HepG2 (cell line): Measurements from ENCODE around the gene NBR1. TPM values are rescaled to one million over a fixed set of nuclear protein-coding genes. Genes with fewer than 3 reads are reported as not detected.

Source experiments
- ATAC-seq: fragments of 200-7000 bp; cut with Tn5 transposase; 3 replicates; pipeline ENCODE4 v1.9.1; 2020; ENCODE audit warnings: mild to moderate bottlenecking, moderate library complexity
- BruUV-seq: library from RNA; stranded (reverse); fragments of 400-500 nt; replicated peaks from 2 replicates; lab custom pipeline; 2021; lab: Mats Ljungman, UMichigan
- CTCF ChIA-PET: fragments of 300-600 bp; formaldehyde crosslinking; extraction: SDS; loops from one replicate; lab custom pipeline; 2021; ENCODE audit warnings: low total read pairs, inconsistent platforms, low intra/inter-chr PET ratio; lab: Yijun Ruan, JAX
- POLR2A ChIA-PET: fragments of 350-600 bp; sonication (Branson Sonifier 250); formaldehyde crosslinking; loops from one replicate; lab custom pipeline; 2020; ENCODE audit warnings: antibody characterized with exemption, inconsistent platforms; lab: Yijun Ruan, JAX
- DNase-seq: peaks from one replicate; pipeline ENCODE4 v3.0.0-alpha.2; 2015; ENCODE audit warnings: low spot score
- FAIRE-seq: peaks from 3 replicates; lab custom pipeline; 2011; peaks lifted over from hg19 to GRCh38; lab: Jason Lieb, UNC
- H2AFZ ChIP-seq: one replicate; pipeline ENCODE4 v1.6.1; 2011; ENCODE audit warnings: low read length, inconsistent platforms
- H3K27ac ChIP-seq: fragments of 300-600 bp; 3 replicates; pipeline ENCODE4 v1.8.0; 2011; ENCODE audit warnings: mixed run types, mild to moderate bottlenecking, mixed read lengths, low read length, inconsistent platforms; ENCODE audit not compliant: insufficient read depth; ENCODE audit errors: extremely low read length
- H3K27me3 ChIP-seq, 2 experiments: fragments of 200-600 bp in 1 of 2; 2 replicates in 1 of 2; 3 replicates in 1 of 2; pipeline versions ENCODE4 v1.6.0 to v1.8.0; 2011; ENCODE audit warnings: low read length in 2 of 2, mild to moderate bottlenecking in 2 of 2, moderate library complexity in 2 of 2, inconsistent platforms in 1 of 2; ENCODE audit not compliant: insufficient read depth in 2 of 2, control insufficient read depth in 1 of 2
- H3K36me3 ChIP-seq, 2 experiments: fragments of 200-600 bp in 1 of 2; replicated peaks in 1 of 2; 2 replicates in 1 of 2; 3 replicates in 1 of 2; pipeline versions ENCODE4 v1.5.1 to v1.8.0; 2011; ENCODE audit warnings: low read length in 2 of 2, inconsistent platforms in 1 of 2; ENCODE audit not compliant: insufficient read depth in 2 of 2, control insufficient read depth in 1 of 2
- H3K4me1 ChIP-seq: 2 replicates; pipeline ENCODE4 v1.5.1; 2012; ENCODE audit warnings: low read length, inconsistent platforms; ENCODE audit not compliant: insufficient read depth
- H3K4me2 ChIP-seq: 2 replicates; pipeline ENCODE4 v1.6.0; 2011; ENCODE audit warnings: low read depth, low read length, inconsistent platforms
- H3K4me3 ChIP-seq, 3 experiments: fragments of 200-600 bp in 1 of 3; sonication (generic), shearing (Covaris generic) in 1 of 3; replicated peaks in 1 of 3; 2 replicates each; pipeline ENCODE4 v1.5.1; 2011 to 2016; ENCODE audit warnings: low read length in 3 of 3, inconsistent platforms in 2 of 3, low read depth in 2 of 3, mild to moderate bottlenecking in 2 of 3, control low read depth in 1 of 3, mixed read lengths in 1 of 3; ENCODE audit not compliant: insufficient read depth in 1 of 3
- H3K79me2 ChIP-seq: one replicate; pipeline ENCODE4 v1.6.1; 2011; ENCODE audit warnings: low read length, inconsistent platforms; ENCODE audit not compliant: insufficient read depth
- H3K9ac ChIP-seq: 2 replicates; pipeline ENCODE4 v1.6.0; 2011; ENCODE audit warnings: mild to moderate bottlenecking, low read depth, low read length, inconsistent platforms; ENCODE audit not compliant: insufficient read depth
- H3K9me3 ChIP-seq: 2 replicates; pipeline ENCODE4 v1.5.1; 2012; ENCODE audit warnings: mild to moderate bottlenecking, low read length
- H4K20me1 ChIP-seq: 2 replicates; pipeline ENCODE4 v1.6.0; 2011; ENCODE audit warnings: inconsistent platforms, mild to moderate bottlenecking, low read length, moderate library complexity; ENCODE audit not compliant: insufficient read depth
- PAF1 ChIP-seq: IDR thresholded peaks from 2 replicates; pipeline ENCODE4 v1.6.1; 2016; ENCODE audit warnings: missing genetic modification reagents, missing compliant biosample characterization
- POLR2A ChIP-seq, 2 experiments: IDR thresholded peaks; 2 replicates each; pipeline ENCODE4 v1.6.1; 2011; ENCODE audit warnings: low read depth in 2 of 2, low read length in 2 of 2, mild to moderate bottlenecking in 1 of 2, moderate library complexity in 1 of 2; ENCODE audit not compliant: insufficient read depth in 1 of 2
- POLR2AphosphoS5 ChIP-seq: IDR thresholded peaks from 2 replicates; pipeline ENCODE4 v1.6.1; 2012; ENCODE audit warnings: low read depth, low read length
- PRMT3 ChIP-seq: sonication (generic); formaldehyde crosslinking; IDR thresholded peaks from 2 replicates; pipeline ENCODE4 v1.8.1; 2022; ENCODE audit warnings: low read depth, mild to moderate bottlenecking, moderate library complexity, missing genetic modification reagents, borderline replicate concordance
- ZBTB49 ChIP-seq: sonication (generic); formaldehyde crosslinking; IDR thresholded peaks from 2 replicates; pipeline ENCODE4 v1.4.0; 2020; ENCODE audit warnings: missing genetic modification reagents, borderline replicate concordance
- ZNF275 ChIP-seq: sonication (generic); formaldehyde crosslinking; IDR thresholded peaks from 2 replicates; pipeline ENCODE4 v1.8.0; 2022; ENCODE audit warnings: missing genetic modification reagents, mild to moderate bottlenecking, inconsistent platforms, borderline replicate concordance
- ZNF276 ChIP-seq: sonication (generic); formaldehyde crosslinking; IDR thresholded peaks from 2 replicates; pipeline ENCODE4 v1.4.0; 2020; ENCODE audit warnings: mild to moderate bottlenecking, low read depth, missing genetic modification reagents
- ZNF501 ChIP-seq: sonication (generic); formaldehyde crosslinking; IDR thresholded peaks from 2 replicates; pipeline ENCODE4 v1.5.1; 2020; ENCODE audit warnings: mild to moderate bottlenecking, moderate library complexity, missing genetic modification reagents
- ZNF772 ChIP-seq: sonication (generic); formaldehyde crosslinking; IDR thresholded peaks from 2 replicates; pipeline ENCODE4 v1.5.0; 2020; ENCODE audit warnings: mild to moderate bottlenecking, missing genetic modification reagents
- WGBS: methylation state at CpG from one replicate; pipeline ENCODE4 v1.1.6; 2017; ENCODE audit warnings: low lambda C conversion rate; 5-methylcytosine and 5-hydroxymethylcytosine counted together
- in situ Hi-C: cut with HindIII; loops from 2 replicates; pipeline ENCODE4 v1.10.0; 2017; ENCODE audit warnings: low pct_unique_long_range_greater_than_20kb; ENCODE audit not compliant: extremely low pct_ligation_motif_present
- intact Hi-C: fragments of 100-400 bp; cut with micrococcal nuclease; formaldehyde crosslinking; loops from one replicate; pipeline ENCODE4 v1.10.0; 2022; ENCODE audit not compliant: unreplicated experiment
- polyA plus RNA-seq, 8 experiments: library from polyadenylated mRNA; depleted of rRNA in 3 of 8; stranded (reverse) in 7 of 8; unstranded in 1 of 8; fragments of >200 nt; fragmentation: Illumina TruSeq in 4 of 8; extraction: Trizol in 4 of 8; gene quantifications; 2 replicates each; pipeline versions ENCODE4 v1.2.1 to v1.2.3, GENCODE V29; 2011 to 2016; ENCODE audit warnings: low read depth in 4 of 8, missing spikeins in 1 of 8, mixed read lengths in 1 of 8; ENCODE audit not compliant: insufficient read depth in 1 of 8
- total RNA-seq, 5 experiments: library from RNA; depleted of rRNA; stranded (reverse); fragments of >200 nt; fragmentation: Illumina TruSeq; extraction: Trizol; gene quantifications; 2 replicates each; pipeline ENCODE4 v1.2.3, GENCODE V29; 2016; ENCODE audit warnings: low read depth in 1 of 5
- TF ChIP-seq, protein P1 (sequence below): sonication (generic); formaldehyde crosslinking; IDR thresholded peaks from 2 replicates; pipeline ENCODE4 v1.5.1; 2020; ENCODE audit warnings: mild to moderate bottlenecking, missing genetic modification reagents, moderate library complexity

Gene NBR1
- total and polyA plus RNA-seq, 2 of the 13 experiments (the other 11 are each of a cell fraction or from before 2014, with no cell fraction given) = 51.7 to 121 TPM

GRCh38 chr17:43219746-43220380, 48.8 kb downstream of the NBR1 start (continued):
- TF ChIP-seq ZNF276 (CRISPR knock-in tag) (no peak), ZNF772 (CRISPR knock-in tag) (no peak)

GRCh38 chr17:43220511-43221125, 49.6 kb downstream of the NBR1 start:
- no TSS peak for BruUV-seq
- 95% methylated on average over 9 of the region's 9 CpGs for WGBS
- H3K4me2 ChIP-seq = no peak overlapping the region
- peaks cover 20 to 52% of the 10 kb centered on the region in 2 experiments for H3K36me3 ChIP-seq
- H3K27ac ChIP-seq = no peak overlapping the region
- intact Hi-C loops = no loop called here
- no peak overlapping the region for H2AFZ ChIP-seq
- H3K9me3 ChIP-seq = no peaks in the 10 kb centered on the region
- H3K79me2 ChIP-seq = no peaks in the 10 kb centered on the region
- no peak for FAIRE-seq
- H3K4me1 ChIP-seq = peaks cover 41% of the 10 kb centered on the region
- no peak overlapping the region for H3K4me3 ChIP-seq
- TF ChIP-seq PAF1 (CRISPR knock-in tag) = 0 out of 2 replicates have a peak, but pooled peaks have one; percentile 46
- TF ChIP-seq ZBTB49 = no peak
- 0 out of 2 replicates have a peak, but pooled peaks have one; percentile 22 for TF ChIP-seq POLR2AphosphoS5
- 0 out of 2 replicates have a peak, but pooled peaks have one; percentile 18 for TF ChIP-seq PRMT3 (CRISPR knock-in tag)
- TF ChIP-seq POLR2A (IDR thresholded peaks at IDR 0.05; ENCODE audit: insufficient read depth in 1 of 2, low read depth in 2 of 2, low read length in 2 of 2) = 0 out of 4 replicates have a peak, but pooled peaks of 1 of the 2 experiments have one; percentile 31
- no peak for TF ChIP-seq ZNF275 (CRISPR knock-in tag)
- 0 out of 2 replicates have a peak, but pooled peaks have one; percentile 17 for TF ChIP-seq ZNF501 (CRISPR knock-in tag)
- TF ChIP-seq, protein P1, sequence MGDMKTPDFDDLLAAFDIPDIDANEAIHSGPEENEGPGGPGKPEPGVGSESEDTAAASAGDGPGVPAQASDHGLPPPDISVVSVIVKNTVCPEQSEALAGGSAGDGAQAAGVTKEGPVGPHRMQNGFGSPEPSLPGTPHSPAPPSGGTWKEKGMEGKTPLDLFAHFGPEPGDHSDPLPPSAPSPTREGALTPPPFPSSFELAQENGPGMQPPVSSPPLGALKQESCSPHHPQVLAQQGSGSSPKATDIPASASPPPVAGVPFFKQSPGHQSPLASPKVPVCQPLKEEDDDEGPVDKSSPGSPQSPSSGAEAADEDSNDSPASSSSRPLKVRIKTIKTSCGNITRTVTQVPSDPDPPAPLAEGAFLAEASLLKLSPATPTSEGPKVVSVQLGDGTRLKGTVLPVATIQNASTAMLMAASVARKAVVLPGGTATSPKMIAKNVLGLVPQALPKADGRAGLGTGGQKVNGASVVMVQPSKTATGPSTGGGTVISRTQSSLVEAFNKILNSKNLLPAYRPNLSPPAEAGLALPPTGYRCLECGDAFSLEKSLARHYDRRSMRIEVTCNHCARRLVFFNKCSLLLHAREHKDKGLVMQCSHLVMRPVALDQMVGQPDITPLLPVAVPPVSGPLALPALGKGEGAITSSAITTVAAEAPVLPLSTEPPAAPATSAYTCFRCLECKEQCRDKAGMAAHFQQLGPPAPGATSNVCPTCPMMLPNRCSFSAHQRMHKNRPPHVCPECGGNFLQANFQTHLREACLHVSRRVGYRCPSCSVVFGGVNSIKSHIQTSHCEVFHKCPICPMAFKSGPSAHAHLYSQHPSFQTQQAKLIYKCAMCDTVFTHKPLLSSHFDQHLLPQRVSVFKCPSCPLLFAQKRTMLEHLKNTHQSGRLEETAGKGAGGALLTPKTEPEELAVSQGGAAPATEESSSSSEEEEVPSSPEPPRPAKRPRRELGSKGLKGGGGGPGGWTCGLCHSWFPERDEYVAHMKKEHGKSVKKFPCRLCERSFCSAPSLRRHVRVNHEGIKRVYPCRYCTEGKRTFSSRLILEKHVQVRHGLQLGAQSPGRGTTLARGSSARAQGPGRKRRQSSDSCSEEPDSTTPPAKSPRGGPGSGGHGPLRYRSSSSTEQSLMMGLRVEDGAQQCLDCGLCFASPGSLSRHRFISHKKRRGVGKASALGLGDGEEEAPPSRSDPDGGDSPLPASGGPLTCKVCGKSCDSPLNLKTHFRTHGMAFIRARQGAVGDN = peak; percentile 33; the same call in 1 of the 2 replicates
- TF ChIP-seq, all 625 proteins: peak for 6
- DNase-seq = no peak
- in situ Hi-C loops = no loop called here
- Histone ChIP-seq H3K27me3 (no peaks in the 10 kb centered on the region), H3K9ac (no peak overlapping the region), H4K20me1 (no peaks in the 10 kb centered on the region)
- ChIA-PET CTCF (no interaction called here), POLR2A (interaction anchor here (1.6 to 5.7 kb wide), 3 partner anchors 9 to 97 kb away, joined by 3 to 177 read pairs (median 8); partner anchors contain the start of genes NBR1 and TMEM106A)
- ATAC-seq = no peak
